Endodermal cell (in vitro differentiated cells): ENCODE measurements around the gene FAM124B. TPM values are rescaled to one million over a fixed set of nuclear protein-coding genes. Genes with fewer than 3 reads are reported as not detected.
A peak's percentile ranks its signal among the peaks of the same experiment; 100 is the strongest.

Experiments used
- DNase-seq: peaks from one replicate; pipeline ENCODE4 v3.0.0-alpha.2; 2017
- H3K27ac ChIP-seq: 2 replicates; pipeline ENCODE4 v1.5.1; 2013; ENCODE audit warnings: mild to moderate bottlenecking, low read depth, low read length, moderate library complexity
- H3K27me3 ChIP-seq: 2 replicates; pipeline ENCODE4 v1.6.1; 2013; ENCODE audit warnings: mild to moderate bottlenecking, low read length, moderate library complexity; ENCODE audit not compliant: insufficient read depth, control insufficient read depth, poor library complexity, severe bottlenecking
- H3K36me3 ChIP-seq: 2 replicates; pipeline ENCODE4 v1.7.0; 2013; ENCODE audit warnings: mild to moderate bottlenecking, low read length, moderate library complexity; ENCODE audit not compliant: control insufficient read depth, insufficient read depth
- H3K4me1 ChIP-seq: one replicate; pipeline ENCODE4 v1.7.0; 2013; ENCODE audit warnings: low read length; ENCODE audit not compliant: control insufficient read depth, insufficient read depth
- H3K4me3 ChIP-seq: 2 replicates; pipeline ENCODE4 v1.5.1; 2013; ENCODE audit warnings: mild to moderate bottlenecking, low read length, moderate library complexity
- H3K9ac ChIP-seq: 2 replicates; pipeline ENCODE4 v1.6.1; 2013; ENCODE audit warnings: mild to moderate bottlenecking, low read length, moderate library complexity; ENCODE audit not compliant: poor library complexity, severe bottlenecking; ENCODE audit errors: extremely low read depth
- H3K9me3 ChIP-seq: 2 replicates; pipeline ENCODE4 v1.6.1; 2013; ENCODE audit warnings: mild to moderate bottlenecking, low read length, moderate library complexity; ENCODE audit not compliant: control insufficient read depth
- H3K27ac Mint-ChIP-seq: 2 replicates; pipeline ENCODE4 v1.8.0; 2020; ENCODE audit warnings: mixed read lengths
- H3K27me3 Mint-ChIP-seq: 2 replicates; pipeline ENCODE4 v1.8.0; 2021; ENCODE audit warnings: mild to moderate bottlenecking, mixed read lengths; ENCODE audit not compliant: insufficient read depth
- H3K36me3 Mint-ChIP-seq: 2 replicates; pipeline ENCODE4 v1.8.0; 2020; ENCODE audit warnings: low read depth, mixed read lengths
- H3K4me1 Mint-ChIP-seq: 2 replicates; pipeline ENCODE4 v1.8.0; 2020; ENCODE audit warnings: mixed read lengths
- H3K4me3 Mint-ChIP-seq: 2 replicates; pipeline ENCODE4 v1.8.0; 2020; ENCODE audit warnings: mild to moderate bottlenecking, moderate library complexity, mixed read lengths
- H3K9me3 Mint-ChIP-seq: 2 replicates; pipeline ENCODE4 v1.8.0; 2020; ENCODE audit warnings: mild to moderate bottlenecking, mixed read lengths
- WGBS, 2 experiments: methylation state at CpG; one replicate each; pipeline versions ENCODE4 v1.1.5 to v1.1.7; 2013; ENCODE audit warnings: missing lambda C conversion rate in 2 of 2, mixed read lengths in 1 of 2; ENCODE audit not compliant: insufficient coverage in 1 of 2, insufficient read length in 1 of 2; 5-methylcytosine and 5-hydroxymethylcytosine counted together
- total RNA-seq, 2 donors: library from RNA; stranded (reverse); fragmentation: NEBNext Ultra II Directional in 1 of 2; extraction: Animal tissue kit (Norgen Biotek cat#: 25700) in 1 of 2; gene quantifications; 2 replicates in 1 of 2; 3 replicates in 1 of 2; pipeline ENCODE4 v1.2.1, GENCODE V29; 2021
- TF ChIP-seq, protein P1 (sequence below): fragments of 200-600 bp; sonication (generic); conservative IDR thresholded peaks from 2 replicates; pipeline ENCODE4 v1.5.0; 2021; ENCODE audit warnings: antibody characterized with exemption, mild to moderate bottlenecking

Gene FAM124B
- total RNA-seq, 2 donors from 2014 or later, result 0.58 to 1.2 TPM

GRCh38 chr2:224417361-224417729 lies 15.4 kb upstream of the FAM124B start:
- no peak overlapping the region for H3K9ac ChIP-seq
- peak overlapping the region; percentile 19 for H3K4me3 ChIP-seq
- 52% methylated on average over 1 of the region's 1 CpG; no CpG with 5 or more reads in 1 of the 2 experiments for WGBS, 2 experiments
- H3K4me3 Mint-ChIP-seq, result no peak overlapping the region
- no peak overlapping the region for H3K27ac ChIP-seq
- no peaks in the 10 kb centered on the region for H3K27me3 Mint-ChIP-seq
- H3K4me1 ChIP-seq, result peaks cover 4% of the 10 kb centered on the region
- no peaks in the 10 kb centered on the region for H3K36me3 Mint-ChIP-seq
- peak overlapping the region; percentile 82 for H3K27ac Mint-ChIP-seq
- no peak for DNase-seq
- TF ChIP-seq, protein P1, sequence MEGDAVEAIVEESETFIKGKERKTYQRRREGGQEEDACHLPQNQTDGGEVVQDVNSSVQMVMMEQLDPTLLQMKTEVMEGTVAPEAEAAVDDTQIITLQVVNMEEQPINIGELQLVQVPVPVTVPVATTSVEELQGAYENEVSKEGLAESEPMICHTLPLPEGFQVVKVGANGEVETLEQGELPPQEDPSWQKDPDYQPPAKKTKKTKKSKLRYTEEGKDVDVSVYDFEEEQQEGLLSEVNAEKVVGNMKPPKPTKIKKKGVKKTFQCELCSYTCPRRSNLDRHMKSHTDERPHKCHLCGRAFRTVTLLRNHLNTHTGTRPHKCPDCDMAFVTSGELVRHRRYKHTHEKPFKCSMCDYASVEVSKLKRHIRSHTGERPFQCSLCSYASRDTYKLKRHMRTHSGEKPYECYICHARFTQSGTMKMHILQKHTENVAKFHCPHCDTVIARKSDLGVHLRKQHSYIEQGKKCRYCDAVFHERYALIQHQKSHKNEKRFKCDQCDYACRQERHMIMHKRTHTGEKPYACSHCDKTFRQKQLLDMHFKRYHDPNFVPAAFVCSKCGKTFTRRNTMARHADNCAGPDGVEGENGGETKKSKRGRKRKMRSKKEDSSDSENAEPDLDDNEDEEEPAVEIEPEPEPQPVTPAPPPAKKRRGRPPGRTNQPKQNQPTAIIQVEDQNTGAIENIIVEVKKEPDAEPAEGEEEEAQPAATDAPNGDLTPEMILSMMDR, result no peak
- peaks cover 6% of the 10 kb centered on the region for H3K9me3 Mint-ChIP-seq
- peaks cover 19% of the 10 kb centered on the region for H3K4me1 Mint-ChIP-seq
- H3K27me3 ChIP-seq, result no peaks in the 10 kb centered on the region
- no peaks in the 10 kb centered on the region for H3K9me3 ChIP-seq
- no peaks in the 10 kb centered on the region for H3K36me3 ChIP-seq

GRCh38 chr2:224416656-224417360 lies 14.9 kb upstream of the FAM124B start:
- TF ChIP-seq, protein P1, result no peak

GRCh38 chr2:224413381-224413780 lies 11.5 kb upstream of the FAM124B start:
- H3K27ac ChIP-seq, result no peak overlapping the region
- TF ChIP-seq, protein P1, result no peak
- WGBS, 2 experiments, result 88 to 93% methylated on average over 2 of the region's 2 CpGs

More at GRCh38 chr2:224416656-224417360, 14.9 kb upstream of the FAM124B start:
- DNase-seq, result peak; percentile 74
- peaks cover 19% of the 10 kb centered on the region for H3K4me1 Mint-ChIP-seq
- H3K36me3 Mint-ChIP-seq, result no peaks in the 10 kb centered on the region
- H3K4me3 ChIP-seq, result no peak overlapping the region
- H3K4me3 Mint-ChIP-seq, result no peak overlapping the region
- H3K27me3 Mint-ChIP-seq, result no peaks in the 10 kb centered on the region
- H3K36me3 ChIP-seq, result no peaks in the 10 kb centered on the region
- no peak overlapping the region for H3K27ac ChIP-seq
- WGBS, 2 experiments, result 54 to 72% methylated on average over 3 to 5 of the region's 5 CpGs
- H3K9ac ChIP-seq, result no peak overlapping the region
- H3K27me3 ChIP-seq, result no peaks in the 10 kb centered on the region
- H3K4me1 ChIP-seq, result peaks cover 4% of the 10 kb centered on the region
- H3K27ac Mint-ChIP-seq, result peak overlapping the region; percentile 82
- no peaks in the 10 kb centered on the region for H3K9me3 ChIP-seq
- peaks cover 5% of the 10 kb centered on the region for H3K9me3 Mint-ChIP-seq

More at GRCh38 chr2:224413381-224413780, 11.5 kb upstream of the FAM124B start:
- H3K9me3 ChIP-seq, result no peaks in the 10 kb centered on the region
- Mint-ChIP-seq H3K27ac (no peak overlapping the region), H3K4me1 (peaks cover 19% of the 10 kb centered on the region), H3K27me3 (no peaks in the 10 kb centered on the region), H3K4me3 (no peak overlapping the region), H3K9me3 (no peaks in the 10 kb centered on the region), H3K36me3 (no peaks in the 10 kb centered on the region)
- peaks cover 4% of the 10 kb centered on the region for H3K4me1 ChIP-seq
- no peaks in the 10 kb centered on the region for H3K36me3 ChIP-seq
- no peak for DNase-seq
- H3K27me3 ChIP-seq, result no peaks in the 10 kb centered on the region
- no peak overlapping the region for H3K9ac ChIP-seq
- no peak overlapping the region for H3K4me3 ChIP-seq
